Retinal pigment epithelial cell (primary cell): Measurements from ENCODE around the gene COX7A2.

ENCODE experiments used
- DNase-seq: peaks from one replicate; pipeline ENCODE4 v3.0.0-alpha.2; 2010; ENCODE audit warnings: low read depth
- H3K4me3 ChIP-seq: 2 replicates; pipeline ENCODE4 v1.5.1; 2011; ENCODE audit warnings: mild to moderate bottlenecking, low read length, control low read depth, moderate library complexity
- TF ChIP-seq, protein P1 (sequence below): conservative IDR thresholded peaks from 2 replicates; pipeline ENCODE4 v1.5.1; 2011; ENCODE audit warnings: low read depth, low read length, control low read depth, inconsistent platforms

COX7A2 gene

GRCh38 chr6:75268988-75269354 is 25.4 kb upstream of the COX7A2 start:
- TF ChIP-seq, protein P1, sequence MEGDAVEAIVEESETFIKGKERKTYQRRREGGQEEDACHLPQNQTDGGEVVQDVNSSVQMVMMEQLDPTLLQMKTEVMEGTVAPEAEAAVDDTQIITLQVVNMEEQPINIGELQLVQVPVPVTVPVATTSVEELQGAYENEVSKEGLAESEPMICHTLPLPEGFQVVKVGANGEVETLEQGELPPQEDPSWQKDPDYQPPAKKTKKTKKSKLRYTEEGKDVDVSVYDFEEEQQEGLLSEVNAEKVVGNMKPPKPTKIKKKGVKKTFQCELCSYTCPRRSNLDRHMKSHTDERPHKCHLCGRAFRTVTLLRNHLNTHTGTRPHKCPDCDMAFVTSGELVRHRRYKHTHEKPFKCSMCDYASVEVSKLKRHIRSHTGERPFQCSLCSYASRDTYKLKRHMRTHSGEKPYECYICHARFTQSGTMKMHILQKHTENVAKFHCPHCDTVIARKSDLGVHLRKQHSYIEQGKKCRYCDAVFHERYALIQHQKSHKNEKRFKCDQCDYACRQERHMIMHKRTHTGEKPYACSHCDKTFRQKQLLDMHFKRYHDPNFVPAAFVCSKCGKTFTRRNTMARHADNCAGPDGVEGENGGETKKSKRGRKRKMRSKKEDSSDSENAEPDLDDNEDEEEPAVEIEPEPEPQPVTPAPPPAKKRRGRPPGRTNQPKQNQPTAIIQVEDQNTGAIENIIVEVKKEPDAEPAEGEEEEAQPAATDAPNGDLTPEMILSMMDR = no peak
- DNase-seq = no peak
- H3K4me3 ChIP-seq = no peak overlapping the region

- DNase-seq = no peak
Observed at GRCh38 chr6:75268121-75268987, 24.8 kb upstream of the COX7A2 start.

DNA sequence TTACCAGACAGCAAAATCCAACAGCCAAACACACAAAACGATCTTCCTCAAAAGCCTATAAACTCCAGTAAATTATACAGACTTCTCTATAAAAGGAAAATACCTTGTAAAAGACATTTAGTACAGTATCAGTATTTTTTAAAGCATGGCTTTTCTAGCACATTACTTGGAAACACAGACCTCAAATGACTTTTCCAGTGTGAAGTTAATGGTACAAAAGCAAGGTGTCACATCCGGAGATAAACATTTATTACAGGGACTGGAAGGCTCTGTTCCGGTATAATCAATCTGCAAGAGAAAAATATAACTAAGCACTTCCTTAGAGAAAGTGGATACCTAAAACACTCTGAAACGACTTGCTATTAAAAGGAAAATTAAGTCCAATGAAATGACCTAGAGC is 23.9 kb upstream of the COX7A2 start:
- no peak for DNase-seq
- H3K4me3 ChIP-seq = no peak overlapping the region
- TF ChIP-seq, protein P1 = no peak

More at GRCh38 chr6:75268121-75268987, 24.8 kb upstream of the COX7A2 start:
- TF ChIP-seq, protein P1 = no peak
- no peak overlapping the region for H3K4me3 ChIP-seq

- no peak for DNase-seq
- TF ChIP-seq, protein P1 = peak; percentile 83
- H3K4me3 ChIP-seq = no peak overlapping the region
Observed at GRCh38 chr6:75266716-75267291, 23.2 kb upstream of the COX7A2 start.

DNA sequence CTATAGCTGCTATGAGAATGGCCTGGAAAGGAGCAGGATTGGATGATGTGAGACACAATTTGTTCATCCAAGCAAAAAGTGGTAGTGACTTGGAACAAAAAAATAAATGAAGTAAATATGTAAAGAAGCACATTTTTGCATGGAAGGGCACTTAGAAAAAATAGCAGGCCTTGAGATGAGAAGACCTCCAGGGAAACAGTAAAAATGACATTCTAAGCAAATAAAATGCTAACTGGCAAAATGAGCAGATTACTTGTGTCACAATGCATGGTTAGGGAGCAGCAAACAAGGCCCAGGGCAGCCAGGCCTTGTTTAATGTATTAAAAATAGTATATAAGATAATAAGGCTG is 19.8 kb upstream of the COX7A2 start:
- TF ChIP-seq, protein P1 = no peak
- no peak for DNase-seq
- H3K4me3 ChIP-seq = no peak overlapping the region

DNA sequence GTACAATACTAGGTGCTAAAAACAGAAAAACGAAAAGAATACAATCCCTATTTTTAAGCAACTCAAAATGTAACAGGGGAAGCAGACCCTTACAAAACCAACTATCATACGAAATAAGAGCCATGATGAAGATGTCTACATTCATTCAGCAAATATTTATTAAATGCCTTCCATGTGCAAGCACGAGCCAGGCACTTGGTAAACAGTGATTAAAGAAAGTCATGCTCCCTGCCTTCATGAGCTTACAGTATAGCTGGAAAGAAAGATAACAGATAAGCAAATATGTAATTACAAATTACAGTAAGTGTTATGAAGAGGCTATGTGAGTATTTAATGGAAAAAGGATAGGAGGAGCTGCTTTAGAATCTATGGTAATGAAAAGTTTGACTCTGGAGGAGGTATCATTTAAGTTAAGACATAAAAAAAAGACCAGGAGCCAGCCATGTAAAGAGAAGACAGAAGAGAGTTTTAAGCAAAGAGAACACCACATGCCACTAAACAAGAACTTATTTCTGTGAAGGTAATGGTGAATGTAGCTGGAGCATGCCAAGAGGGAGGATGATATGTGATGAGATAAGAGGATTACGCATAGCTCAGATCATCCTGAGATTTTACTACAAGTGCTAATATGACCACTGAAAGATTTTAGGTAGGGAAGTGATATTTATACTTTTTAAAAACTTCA is 19.3 kb upstream of the COX7A2 start:
- DNase-seq = no peak
- TF ChIP-seq, protein P1 = no peak
- no peak overlapping the region for H3K4me3 ChIP-seq
